Prostate gland (tissue), 1 donor: ENCODE measurements around the gene CCR6.

ENCODE experiments used
- POLR2A ChIP-seq: fragments of 450-650 bp; IDR thresholded peaks from one replicate; pipeline ENCODE4 v1.6.1; 2016; ENCODE audit warnings: antibody characterized with exemption, mild to moderate bottlenecking
- POLR2AphosphoS5 ChIP-seq: sonication (generic); formaldehyde crosslinking; IDR thresholded peaks from one replicate; pipeline ENCODE4 v1.6.1; 2017; ENCODE audit warnings: antibody characterized with exemption

- no peak for TF ChIP-seq POLR2A
- no peak for TF ChIP-seq POLR2AphosphoS5
Measured at GRCh38 chr6:167142433-167142761, 19.5 kb downstream of the CCR6 start.
